Measurements from ENCODE around the gene ITGAD. TPM values are rescaled to one million over a fixed set of nuclear protein-coding genes. Genes with fewer than 3 reads are reported as not detected.

Gene ITGAD
- polyA plus RNA-seq, 3 donors = 0.04 TPM; not detected in 2

DNA sequence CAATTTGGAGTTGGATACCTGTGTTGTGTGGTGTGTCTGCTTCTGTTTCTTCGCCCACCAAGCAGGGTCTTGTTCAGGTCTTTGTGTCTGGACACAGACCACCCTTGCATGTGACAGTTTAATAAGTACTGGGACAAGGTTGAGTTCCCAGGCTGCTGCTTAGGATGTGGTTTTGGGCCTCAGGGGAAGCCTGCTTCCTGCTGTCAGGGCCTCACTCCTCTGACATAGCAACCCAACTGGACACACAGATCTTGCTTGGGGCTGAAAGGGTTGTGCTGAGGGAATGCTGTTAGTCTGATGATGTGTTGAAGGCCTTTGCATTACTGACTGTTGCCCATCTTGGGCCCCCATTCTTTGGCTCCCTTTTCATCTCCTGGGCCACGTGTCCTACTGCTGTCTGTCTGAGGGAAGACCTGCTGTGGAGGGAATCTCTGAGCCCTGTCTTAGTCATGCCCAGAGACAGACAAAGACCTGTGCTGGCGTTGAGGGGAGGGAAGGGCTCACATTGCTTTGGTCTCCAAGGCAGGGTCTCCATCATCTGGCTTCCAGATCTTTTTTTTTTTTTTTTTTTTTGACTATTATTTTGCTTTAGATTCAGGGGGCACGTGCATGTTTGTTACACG is 74.1 kb downstream of the ITGAD start:
- peaks cover 29 to 53% of the 10 kb centered on the region in 2 donors for H3K36me3 ChIP-seq (replicated peaks in 1 of 2; ENCODE audit: control insufficient read depth in 1 of 2, insufficient read depth in 2 of 2, low read length in 2 of 2)
- H3K79me2 ChIP-seq (ENCODE audit: insufficient read depth, low read length) = no peaks in the 10 kb centered on the region
- Mint-ChIP-seq H3K9me3 (peaks cover 0 to 6% (median 0%) of the 10 kb centered on the region in 7 donors), H3K27me3 (ENCODE audit: low read depth in 3 of 3) (peaks cover 6 to 15% (median 14%) of the 10 kb centered on the region in 3 donors), H3K27ac (peak overlapping the region in 1 of 7 donors; percentile 42), H3K4me3 (no peak overlapping the region), H3K4me1 (peaks cover 25% of the 10 kb centered on the region), H3K36me3 (peaks cover 43 to 53% of the 10 kb centered on the region in 2 donors)
- intact Hi-C loops (cut with micrococcal nuclease) = no loop called here
- no peak for DNase-seq
- no peak overlapping the region for H3K4me3 ChIP-seq (replicated peaks in 1 of 3; ENCODE audit: low read depth in 2 of 3, low read length in 3 of 3)
- no peaks in the 10 kb centered on the region for H3K9me3 ChIP-seq (replicated peaks in 1 of 2; ENCODE audit: control insufficient read depth in 1 of 2, insufficient read depth in 1 of 2, low read length in 2 of 2)
- no peak overlapping the region for H3K27ac ChIP-seq (ENCODE audit: low read depth in 1 of 2, low read length in 2 of 2)
- peaks cover 0 to 10% of the 10 kb centered on the region in 2 donors for H3K27me3 ChIP-seq (ENCODE audit: control insufficient read depth in 2 of 2, insufficient read depth in 2 of 2, low read length in 2 of 2)
- peaks cover 6 to 8% of the 10 kb centered on the region in 2 donors for H3K4me1 ChIP-seq (ENCODE audit: control insufficient read depth in 1 of 2, insufficient read depth in 2 of 2, low read length in 2 of 2)
- no peaks in the 10 kb centered on the region for H4K20me1 ChIP-seq (ENCODE audit: insufficient read depth, low read length)
- TF ChIP-seq, protein P1, sequence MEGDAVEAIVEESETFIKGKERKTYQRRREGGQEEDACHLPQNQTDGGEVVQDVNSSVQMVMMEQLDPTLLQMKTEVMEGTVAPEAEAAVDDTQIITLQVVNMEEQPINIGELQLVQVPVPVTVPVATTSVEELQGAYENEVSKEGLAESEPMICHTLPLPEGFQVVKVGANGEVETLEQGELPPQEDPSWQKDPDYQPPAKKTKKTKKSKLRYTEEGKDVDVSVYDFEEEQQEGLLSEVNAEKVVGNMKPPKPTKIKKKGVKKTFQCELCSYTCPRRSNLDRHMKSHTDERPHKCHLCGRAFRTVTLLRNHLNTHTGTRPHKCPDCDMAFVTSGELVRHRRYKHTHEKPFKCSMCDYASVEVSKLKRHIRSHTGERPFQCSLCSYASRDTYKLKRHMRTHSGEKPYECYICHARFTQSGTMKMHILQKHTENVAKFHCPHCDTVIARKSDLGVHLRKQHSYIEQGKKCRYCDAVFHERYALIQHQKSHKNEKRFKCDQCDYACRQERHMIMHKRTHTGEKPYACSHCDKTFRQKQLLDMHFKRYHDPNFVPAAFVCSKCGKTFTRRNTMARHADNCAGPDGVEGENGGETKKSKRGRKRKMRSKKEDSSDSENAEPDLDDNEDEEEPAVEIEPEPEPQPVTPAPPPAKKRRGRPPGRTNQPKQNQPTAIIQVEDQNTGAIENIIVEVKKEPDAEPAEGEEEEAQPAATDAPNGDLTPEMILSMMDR (IDR thresholded peaks at IDR 0.05) = no peak
- no peak overlapping the region for H2AFZ ChIP-seq (ENCODE audit: insufficient read depth, low read depth, low read length, poor library complexity, severe bottlenecking)
- 33% methylated on average over 1 of the region's 5 CpGs for WGBS (ENCODE audit: insufficient coverage)
- H3K4me2 ChIP-seq (replicated peaks; ENCODE audit: extremely low read depth, low read length, poor library complexity, severe bottlenecking) = no peak overlapping the region
- no peak overlapping the region for H3K9ac ChIP-seq (ENCODE audit: insufficient read depth, low read length, poor library complexity, severe bottlenecking)

DNA sequence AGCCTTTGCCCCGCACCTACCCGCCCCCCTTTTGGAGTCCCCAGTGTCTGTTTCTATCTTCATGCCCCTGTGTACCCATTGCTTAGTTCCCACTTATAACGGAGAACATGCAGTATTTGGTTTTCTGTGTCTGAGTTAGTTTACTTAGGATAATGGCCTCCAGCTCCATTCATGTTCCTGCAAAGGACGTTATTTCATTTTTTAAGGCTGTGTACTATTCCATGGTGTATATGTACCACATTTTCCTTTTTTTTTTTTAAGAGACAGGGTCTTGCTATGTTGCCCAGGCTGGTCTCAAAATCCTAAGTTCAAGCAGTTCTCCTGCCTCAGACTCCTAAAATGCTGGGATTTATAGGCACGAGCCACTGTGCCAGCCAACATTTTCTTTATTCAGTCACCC is 74.7 kb downstream of the ITGAD start:
- peaks cover 0 to 3% of the 10 kb centered on the region in 2 donors for H3K9me3 ChIP-seq (replicated peaks in 1 of 2; ENCODE audit: control insufficient read depth in 1 of 2, insufficient read depth in 1 of 2, low read length in 2 of 2)
- H4K20me1 ChIP-seq (ENCODE audit: insufficient read depth, low read length) = no peaks in the 10 kb centered on the region
- peaks cover 4 to 12% (median 5%) of the 10 kb centered on the region in 7 donors for H3K9me3 Mint-ChIP-seq
- peaks cover 6 to 21% (median 20%) of the 10 kb centered on the region in 3 donors for H3K27me3 Mint-ChIP-seq (ENCODE audit: low read depth in 3 of 3)
- TF ChIP-seq, protein P1 (IDR thresholded peaks at IDR 0.05) = no peak
- no peaks in the 10 kb centered on the region for H3K79me2 ChIP-seq (ENCODE audit: insufficient read depth, low read length)
- H3K36me3 ChIP-seq (replicated peaks in 1 of 2; ENCODE audit: control insufficient read depth in 1 of 2, insufficient read depth in 2 of 2, low read length in 2 of 2) = peaks cover 24 to 47% of the 10 kb centered on the region in 2 donors
- H3K4me1 ChIP-seq (ENCODE audit: control insufficient read depth in 1 of 2, insufficient read depth in 2 of 2, low read length in 2 of 2) = peaks cover 8 to 13% of the 10 kb centered on the region in 2 donors
- H3K4me2 ChIP-seq (replicated peaks; ENCODE audit: extremely low read depth, low read length, poor library complexity, severe bottlenecking) = no peak overlapping the region
- peaks cover 38 to 50% of the 10 kb centered on the region in 2 donors for H3K36me3 Mint-ChIP-seq
- H3K27me3 ChIP-seq (ENCODE audit: control insufficient read depth in 2 of 2, insufficient read depth in 2 of 2, low read length in 2 of 2) = peaks cover 0 to 16% of the 10 kb centered on the region in 2 donors
- H3K4me3 Mint-ChIP-seq = no peak overlapping the region
- H3K27ac Mint-ChIP-seq = no peak overlapping the region
- H3K4me3 ChIP-seq (replicated peaks in 1 of 3; ENCODE audit: low read depth in 2 of 3, low read length in 3 of 3) = no peak overlapping the region
- no peak overlapping the region for H3K27ac ChIP-seq (ENCODE audit: low read depth in 1 of 2, low read length in 2 of 2)
- intact Hi-C loops (cut with micrococcal nuclease) = no loop called here
- no peak for DNase-seq
- no peak overlapping the region for H2AFZ ChIP-seq (ENCODE audit: insufficient read depth, low read depth, low read length, poor library complexity, severe bottlenecking)
- peaks cover 30% of the 10 kb centered on the region for H3K4me1 Mint-ChIP-seq
- H3K9ac ChIP-seq (ENCODE audit: insufficient read depth, low read length, poor library complexity, severe bottlenecking) = no peak overlapping the region
- WGBS (ENCODE audit: insufficient coverage) = 100% methylated on average over 1 of the region's 5 CpGs

Measured in CD14-positive monocyte (primary cell).